Posterior cingulate gyrus (tissue), 11 donors: ENCODE data around the gene CTTNBP2.

Experiments
- DNase-seq, 10 donors: peaks; one replicate each; pipeline versions ENCODE4 v3.0.0 to v3.0.0-alpha.2; 2020 to 2021; ENCODE audit warnings: mixed read lengths in 3 of 10
- intact Hi-C: fragments of 100-400 bp; cut with DNase I; formaldehyde crosslinking; loops from one replicate; pipeline ENCODE4 v1.15.1; 2023

CTTNBP2 gene, protein sequence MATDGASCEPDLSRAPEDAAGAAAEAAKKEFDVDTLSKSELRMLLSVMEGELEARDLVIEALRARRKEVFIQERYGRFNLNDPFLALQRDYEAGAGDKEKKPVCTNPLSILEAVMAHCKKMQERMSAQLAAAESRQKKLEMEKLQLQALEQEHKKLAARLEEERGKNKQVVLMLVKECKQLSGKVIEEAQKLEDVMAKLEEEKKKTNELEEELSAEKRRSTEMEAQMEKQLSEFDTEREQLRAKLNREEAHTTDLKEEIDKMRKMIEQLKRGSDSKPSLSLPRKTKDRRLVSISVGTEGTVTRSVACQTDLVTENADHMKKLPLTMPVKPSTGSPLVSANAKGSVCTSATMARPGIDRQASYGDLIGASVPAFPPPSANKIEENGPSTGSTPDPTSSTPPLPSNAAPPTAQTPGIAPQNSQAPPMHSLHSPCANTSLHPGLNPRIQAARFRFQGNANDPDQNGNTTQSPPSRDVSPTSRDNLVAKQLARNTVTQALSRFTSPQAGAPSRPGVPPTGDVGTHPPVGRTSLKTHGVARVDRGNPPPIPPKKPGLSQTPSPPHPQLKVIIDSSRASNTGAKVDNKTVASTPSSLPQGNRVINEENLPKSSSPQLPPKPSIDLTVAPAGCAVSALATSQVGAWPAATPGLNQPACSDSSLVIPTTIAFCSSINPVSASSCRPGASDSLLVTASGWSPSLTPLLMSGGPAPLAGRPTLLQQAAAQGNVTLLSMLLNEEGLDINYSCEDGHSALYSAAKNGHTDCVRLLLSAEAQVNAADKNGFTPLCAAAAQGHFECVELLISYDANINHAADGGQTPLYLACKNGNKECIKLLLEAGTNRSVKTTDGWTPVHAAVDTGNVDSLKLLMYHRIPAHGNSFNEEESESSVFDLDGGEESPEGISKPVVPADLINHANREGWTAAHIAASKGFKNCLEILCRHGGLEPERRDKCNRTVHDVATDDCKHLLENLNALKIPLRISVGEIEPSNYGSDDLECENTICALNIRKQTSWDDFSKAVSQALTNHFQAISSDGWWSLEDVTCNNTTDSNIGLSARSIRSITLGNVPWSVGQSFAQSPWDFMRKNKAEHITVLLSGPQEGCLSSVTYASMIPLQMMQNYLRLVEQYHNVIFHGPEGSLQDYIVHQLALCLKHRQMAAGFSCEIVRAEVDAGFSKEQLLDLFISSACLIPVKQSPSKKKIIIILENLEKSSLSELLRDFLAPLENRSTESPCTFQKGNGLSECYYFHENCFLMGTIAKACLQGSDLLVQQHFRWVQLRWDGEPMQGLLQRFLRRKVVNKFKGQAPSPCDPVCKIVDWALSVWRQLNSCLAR (N-terminal part only)

DNA sequence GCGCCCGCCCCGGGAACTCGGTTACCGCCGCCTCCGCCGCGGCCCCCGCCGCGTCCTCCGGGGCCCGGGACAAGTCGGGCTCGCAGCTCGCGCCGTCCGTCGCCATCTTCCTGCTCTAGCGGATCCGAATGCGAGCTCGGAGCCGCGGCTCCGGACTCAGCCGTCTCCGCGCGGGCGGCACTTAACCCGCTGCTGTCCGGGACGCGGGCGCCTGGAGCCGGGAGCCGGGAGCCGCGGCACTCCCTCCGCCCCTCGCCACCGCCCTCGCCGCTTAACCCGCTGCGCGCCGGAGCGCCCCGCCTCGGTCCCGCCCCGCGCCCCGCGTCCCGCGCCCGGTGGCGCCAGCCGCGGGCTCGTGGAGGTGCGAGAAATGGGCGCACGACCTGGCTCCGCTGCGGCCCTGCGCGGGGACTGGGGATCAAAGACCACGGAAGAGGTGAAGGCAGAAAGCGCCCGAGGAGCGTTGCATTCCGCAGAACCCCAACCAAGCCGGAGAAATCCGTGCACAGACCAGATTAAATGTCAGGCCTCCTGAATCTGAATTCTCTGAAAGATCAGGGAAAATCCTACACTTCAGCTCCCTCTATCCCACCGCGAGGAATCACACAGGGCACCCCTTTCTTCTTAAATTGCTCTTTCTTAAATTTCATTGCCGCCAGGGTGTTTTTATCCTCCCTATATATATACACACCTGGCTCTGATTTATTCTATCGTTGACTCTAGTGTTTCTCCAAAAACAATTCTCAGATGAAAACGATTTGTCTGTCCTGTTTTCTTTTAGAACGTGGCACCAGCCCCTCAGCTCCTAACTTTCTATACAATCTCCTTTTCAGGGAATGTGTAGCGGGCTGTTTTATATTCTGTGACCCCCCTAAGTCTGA is at the start of gene CTTNBP2:
Gene CTTNBP2, minus strand, starts transcription at position 132 of the 881 bp plus-strand sequence. Its CDS starts 26 bp downstream, at position 106.
- DNase-seq: peak; percentile 50 to 96 (median 76)
- intact Hi-C loops: loop anchor here (1.0 to 5.0 kb wide), 2 partner anchors 41 to 122 kb away; no protein-coding TSS in a partner anchor

DNA sequence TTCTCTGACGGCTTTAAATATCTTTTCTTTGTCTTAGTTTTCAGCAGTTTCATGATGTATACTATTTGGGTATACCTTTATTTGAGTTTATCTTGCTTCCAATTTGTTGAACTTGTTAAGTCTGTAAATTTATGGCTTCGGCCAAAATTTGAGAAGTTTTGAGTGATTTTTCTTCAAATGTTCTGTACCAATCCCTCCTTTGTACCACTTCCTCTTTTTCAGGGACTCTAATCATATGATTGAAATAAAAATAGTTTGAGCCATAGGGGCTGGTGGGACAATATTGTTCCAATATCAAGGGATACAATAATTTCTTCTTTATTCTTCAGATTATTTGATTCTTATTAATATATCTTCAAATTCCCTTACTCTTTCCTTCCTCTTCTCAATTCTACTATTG is 43.1 kb upstream of the CTTNBP2 start:
- intact Hi-C loops: no loop called here
- DNase-seq: no peak

DNA sequence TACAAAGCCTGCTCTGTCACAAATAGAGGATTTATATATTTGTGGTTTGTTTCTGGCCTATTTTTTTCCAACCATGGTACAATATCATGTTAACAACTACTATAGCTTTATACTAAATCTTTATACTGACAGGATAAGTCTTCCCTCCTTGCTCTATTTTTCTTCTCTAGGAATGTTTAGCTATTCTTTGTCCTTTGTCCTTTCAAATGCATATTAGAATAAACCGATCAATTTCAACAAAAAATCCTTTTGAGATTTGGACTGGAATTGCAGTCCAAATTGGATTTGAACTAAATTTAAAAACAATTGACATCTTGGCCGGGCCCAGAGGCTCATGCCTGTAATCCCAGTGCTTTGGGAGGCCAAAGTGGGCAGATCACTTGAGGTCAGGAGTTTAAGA is 39.2 kb upstream of the CTTNBP2 start:
- no peak for DNase-seq

DNA sequence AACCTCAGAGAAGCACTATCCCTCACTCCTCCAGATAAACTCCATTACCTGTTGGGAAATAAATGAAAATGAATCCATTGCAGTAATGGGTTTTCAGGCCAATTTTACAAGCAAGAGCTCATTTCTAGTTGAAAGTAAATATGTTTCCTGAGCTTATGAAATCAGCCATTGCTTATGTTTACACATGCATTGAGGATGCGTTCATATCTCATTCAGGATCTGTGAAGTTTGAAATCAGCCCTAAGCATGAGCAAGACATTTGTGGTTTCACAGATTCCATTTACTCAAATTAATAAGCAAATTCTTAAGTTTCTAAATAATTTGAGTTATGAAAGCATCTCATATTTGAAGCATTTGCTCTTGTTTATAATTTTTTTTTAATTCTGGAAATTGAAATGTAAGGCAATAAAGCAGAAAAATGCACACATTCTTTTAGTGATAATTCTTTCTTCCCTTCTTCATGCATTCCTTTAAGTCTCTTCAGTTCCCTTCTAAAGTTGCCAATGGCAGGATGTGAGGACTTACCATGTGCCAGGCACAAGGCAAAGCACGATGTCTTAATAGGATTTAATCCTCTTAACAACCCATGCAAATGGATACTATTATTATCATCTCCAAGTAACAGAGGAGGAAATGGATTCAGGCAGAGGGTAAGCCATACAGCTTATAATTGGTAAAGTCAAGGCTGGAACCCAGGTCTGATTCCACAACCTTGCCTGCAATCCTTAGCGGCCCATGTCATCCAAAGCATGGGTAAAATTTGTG is 35.0 kb upstream of the CTTNBP2 start:
- no peak for DNase-seq
- intact Hi-C loops: no loop called here

More for the DNA sequence above, 39.2 kb upstream of the CTTNBP2 start:
- intact Hi-C loops: no loop called here

DNA sequence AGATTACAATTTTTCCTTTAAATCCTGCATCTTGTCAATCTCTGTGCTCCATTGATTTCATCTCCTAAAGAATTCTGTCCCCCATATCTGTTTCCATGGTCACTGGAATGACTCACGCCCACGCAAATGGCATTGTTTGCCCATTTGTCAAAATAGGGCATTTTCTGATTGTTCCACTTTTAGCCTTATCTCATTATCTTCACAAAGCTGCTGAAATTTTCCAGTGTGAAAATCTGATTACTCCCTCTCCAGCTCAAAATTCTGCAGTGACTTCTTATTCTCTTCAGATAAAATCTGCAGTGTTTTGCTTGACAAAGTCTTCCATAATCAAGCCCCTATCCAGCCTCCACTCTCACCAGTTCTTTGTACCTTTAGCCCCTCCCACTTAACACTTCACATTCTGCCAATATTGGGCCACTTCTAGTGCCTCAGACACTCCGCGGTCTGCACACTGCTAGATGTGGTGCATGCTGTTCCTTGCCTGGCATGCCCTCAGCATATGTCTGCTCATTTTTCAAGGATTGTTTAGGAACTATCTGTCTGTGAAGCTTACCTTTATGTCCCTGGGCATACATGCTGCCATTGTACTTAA is 33.9 kb upstream of the CTTNBP2 start:
- intact Hi-C loops: no loop called here
- peak in 1 of 10 donors; percentile 42 for DNase-seq

DNA sequence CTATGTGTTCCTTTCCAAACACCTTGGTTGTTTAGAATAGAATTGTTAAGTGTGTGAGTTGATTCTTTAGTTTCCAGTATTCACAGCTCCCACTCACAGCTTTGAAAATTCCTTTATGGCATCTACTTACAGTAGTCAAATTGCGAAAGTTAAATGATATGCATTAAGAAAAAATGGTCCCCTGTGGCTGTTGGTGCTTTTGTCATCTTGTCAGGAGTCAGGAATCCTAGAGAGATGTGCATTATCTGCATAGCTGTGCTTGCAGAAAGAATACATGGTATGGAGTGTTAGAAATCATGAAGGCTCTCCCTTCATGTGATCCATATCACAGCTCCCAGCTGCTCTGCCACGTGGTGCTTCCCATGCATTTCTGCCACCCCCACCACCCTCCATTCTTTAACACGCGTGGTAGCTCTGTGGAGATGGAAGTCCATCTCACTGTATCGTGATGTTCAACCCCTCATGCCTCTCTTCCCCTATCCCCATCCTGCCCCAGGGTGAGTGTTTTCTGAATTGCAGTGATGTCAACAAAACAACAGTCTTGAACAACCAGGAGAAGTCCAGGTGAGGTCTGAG is 29.2 kb upstream of the CTTNBP2 start:
- peak in 1 of 10 donors; percentile 67 for DNase-seq
- intact Hi-C loops: no loop called here

DNA sequence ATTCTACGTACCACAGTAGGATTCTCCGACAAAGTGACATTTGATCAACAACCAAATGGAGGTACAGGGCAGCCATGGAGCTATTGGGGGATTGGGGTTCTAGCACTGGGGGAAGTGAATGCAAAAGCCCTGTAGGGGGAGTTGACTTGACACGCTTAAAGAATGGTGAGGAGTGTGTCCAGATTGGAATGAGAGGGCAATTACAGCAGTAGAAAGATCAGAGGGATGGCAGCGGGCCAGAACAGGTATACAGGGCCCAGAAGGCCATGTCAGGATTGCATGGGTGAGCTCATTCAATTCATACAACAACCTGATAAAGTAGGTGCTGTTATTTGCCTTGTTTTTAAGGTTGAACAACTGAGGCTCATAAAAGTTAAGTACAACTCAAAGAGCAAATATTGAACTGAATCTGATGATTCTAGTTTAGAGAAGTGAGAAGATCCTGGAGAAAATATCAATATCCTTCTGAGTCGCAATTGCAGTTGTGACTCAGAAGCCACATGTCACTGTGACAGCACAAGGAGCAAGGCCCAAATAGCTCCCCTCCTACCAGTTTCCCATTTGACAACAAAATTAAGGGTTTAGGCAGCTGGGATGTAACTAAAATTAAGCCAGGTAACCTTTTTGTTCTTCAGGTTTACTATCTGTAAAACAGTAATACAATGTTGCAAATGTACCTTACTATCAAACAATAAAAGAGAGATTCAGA is 28.0 kb upstream of the CTTNBP2 start:
- peak in 1 of 10 donors; percentile 46 for DNase-seq
- intact Hi-C loops: no loop called here

DNA sequence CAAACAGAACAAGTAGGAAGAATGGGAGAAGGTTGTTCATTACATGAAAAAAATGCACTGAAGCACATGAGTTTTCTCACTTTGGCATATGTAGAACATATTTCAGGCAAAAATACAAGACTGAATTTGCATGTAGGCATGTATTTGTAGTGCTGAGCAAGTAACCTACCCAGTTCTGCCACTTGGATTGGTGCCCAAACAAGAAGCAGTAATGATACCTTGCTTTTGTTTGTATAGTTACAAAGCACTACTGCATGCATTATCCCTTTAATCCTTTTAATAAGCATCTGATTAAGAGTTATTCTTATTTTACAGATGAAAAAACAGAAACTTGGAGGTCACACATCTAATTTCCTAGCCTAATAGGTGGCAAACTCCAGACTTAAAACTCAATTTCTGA is 23.1 kb upstream of the CTTNBP2 start:
- intact Hi-C loops: no loop called here

DNA sequence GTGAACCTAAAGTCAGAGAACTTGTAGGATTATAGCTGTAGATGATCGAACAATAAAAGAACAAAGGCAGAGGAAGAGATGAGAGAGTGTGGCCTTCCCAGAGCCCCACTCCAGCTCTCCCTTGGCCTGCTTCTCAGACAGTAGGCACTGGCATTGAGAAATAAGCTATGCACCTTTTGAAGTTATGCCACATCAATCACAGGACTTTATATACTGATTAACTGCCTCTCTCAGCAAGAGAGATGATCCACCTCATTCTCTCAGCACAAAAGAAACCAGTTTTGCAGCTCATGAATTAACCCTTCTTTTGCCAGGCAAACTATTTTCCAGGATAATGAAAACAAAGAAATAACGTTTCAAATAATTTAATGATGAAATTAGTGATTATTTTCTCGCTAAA is 22.0 kb upstream of the CTTNBP2 start:
- DNase-seq: no peak
- intact Hi-C loops: no loop called here

More for the DNA sequence above, 23.1 kb upstream of the CTTNBP2 start:
- DNase-seq: no peak

DNA sequence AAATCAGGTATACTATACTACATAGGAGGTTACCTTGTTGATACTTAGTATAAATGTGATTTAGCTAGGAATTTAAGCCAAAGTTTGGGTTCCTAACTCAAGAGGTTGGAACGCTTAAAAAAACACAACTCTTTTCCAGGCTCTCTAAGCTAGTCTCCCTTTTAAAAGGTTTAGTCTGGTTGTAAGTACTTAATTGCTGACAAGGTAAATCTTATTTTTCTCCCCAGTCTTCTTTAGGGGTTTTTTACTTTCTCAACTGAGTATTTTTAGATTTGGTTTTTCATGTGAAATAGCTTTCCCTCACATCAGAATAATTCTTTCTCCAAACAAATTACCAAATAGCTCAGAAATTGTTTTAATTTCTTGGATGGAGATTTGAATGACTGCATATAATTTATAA is 20.8 kb upstream of the CTTNBP2 start:
- intact Hi-C loops: no loop called here
- no peak for DNase-seq

DNA sequence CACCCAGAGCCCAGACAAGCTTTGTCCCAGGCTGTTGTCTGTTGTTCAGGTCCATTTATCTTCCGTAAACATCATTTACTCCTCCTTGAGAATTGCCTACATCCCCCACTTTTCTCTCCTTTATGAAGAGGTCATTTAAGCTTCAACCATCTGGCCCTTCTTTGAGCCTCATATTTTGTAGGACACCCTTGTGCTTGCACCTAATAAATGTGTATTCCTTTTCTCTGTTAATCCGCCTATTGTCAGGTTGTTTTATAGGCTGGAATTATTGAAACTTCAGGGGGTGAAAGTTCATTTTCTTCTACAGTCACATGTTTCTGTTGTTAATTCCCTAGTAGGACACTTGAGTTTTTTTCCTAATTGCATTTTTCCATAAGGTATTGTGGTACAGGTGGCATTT is 19.6 kb upstream of the CTTNBP2 start:
- DNase-seq: no peak
- intact Hi-C loops: no loop called here

DNA sequence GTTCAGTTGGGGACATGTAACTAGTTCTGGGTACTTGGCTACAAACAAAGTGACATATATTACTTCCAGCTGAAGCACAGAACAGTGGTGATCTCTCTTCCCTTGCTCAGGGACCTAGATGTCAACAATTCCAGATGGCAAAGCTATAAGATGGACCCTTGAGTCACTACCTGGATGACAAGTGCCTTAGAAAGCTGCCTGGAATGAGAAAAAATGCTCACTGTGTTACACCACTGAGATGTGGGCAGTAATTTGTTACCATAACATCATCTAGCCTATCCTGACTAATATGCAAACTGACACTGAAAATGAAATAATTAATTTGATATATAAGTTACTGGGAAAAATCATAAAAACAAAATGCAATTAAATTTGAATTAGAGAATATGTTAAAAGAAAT is 16.4 kb upstream of the CTTNBP2 start:
- intact Hi-C loops: no loop called here
- DNase-seq: no peak

DNA sequence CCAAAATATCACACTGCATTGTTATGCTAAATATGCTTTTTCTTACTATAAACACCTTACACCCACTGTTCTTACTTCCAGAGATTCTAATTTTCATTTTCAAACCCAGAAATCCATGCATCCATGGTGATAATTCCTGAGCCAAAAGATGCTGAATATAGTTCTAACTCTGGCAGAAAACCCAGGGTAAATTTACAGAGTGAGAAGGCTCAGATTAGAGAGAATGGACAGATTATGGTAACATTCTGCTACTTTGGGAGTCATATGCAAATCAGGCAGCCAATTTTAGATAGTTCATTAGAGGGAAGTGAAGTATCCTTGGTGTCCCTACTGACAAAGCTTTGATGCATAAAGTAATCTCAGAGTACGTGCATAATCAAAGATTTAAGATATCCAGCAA is 15.4 kb upstream of the CTTNBP2 start:
- no peak for DNase-seq
- intact Hi-C loops: no loop called here

DNA sequence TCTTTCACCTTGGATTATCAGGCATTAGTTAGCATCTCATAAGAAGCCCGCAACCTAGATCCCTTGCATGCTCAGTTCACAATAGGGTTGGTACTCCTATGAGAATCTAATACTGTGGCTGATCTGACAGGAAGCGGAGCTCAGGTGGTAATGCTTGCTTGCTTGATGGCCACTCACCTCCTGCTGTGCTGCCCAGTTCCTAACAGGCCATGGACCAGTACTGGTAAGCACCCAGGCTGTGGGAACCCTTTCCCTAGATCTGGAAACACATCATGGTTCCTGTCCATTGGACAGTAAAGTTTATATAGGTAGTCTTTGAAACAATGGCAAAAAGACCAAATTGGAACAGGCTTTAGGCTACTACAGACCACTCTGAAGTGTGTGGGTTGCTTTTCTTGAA is 9.4 kb upstream of the CTTNBP2 start:
- peak in 1 of 10 donors; percentile 42 for DNase-seq
- intact Hi-C loops: no loop called here

DNA sequence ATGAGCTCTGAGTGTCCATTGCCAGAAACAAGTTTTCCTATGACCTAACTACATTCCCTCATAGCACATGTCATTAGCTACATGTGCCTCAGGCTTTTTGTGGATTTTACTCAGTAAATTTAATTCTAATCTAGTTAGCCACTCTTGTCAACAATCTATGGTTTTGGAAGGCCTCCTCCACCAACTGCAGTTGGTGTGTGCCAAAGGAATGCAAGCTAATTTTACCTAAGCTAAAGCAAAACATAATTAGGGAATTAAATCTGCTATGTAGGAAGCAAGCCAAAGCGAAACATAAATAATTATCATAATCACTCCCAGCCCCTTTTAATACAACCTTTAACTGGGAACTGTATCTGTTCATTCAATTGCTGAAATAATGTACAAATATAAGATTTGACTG is 3.5 kb upstream of the CTTNBP2 start:
- intact Hi-C loops: no loop called here
- no peak for DNase-seq

DNA sequence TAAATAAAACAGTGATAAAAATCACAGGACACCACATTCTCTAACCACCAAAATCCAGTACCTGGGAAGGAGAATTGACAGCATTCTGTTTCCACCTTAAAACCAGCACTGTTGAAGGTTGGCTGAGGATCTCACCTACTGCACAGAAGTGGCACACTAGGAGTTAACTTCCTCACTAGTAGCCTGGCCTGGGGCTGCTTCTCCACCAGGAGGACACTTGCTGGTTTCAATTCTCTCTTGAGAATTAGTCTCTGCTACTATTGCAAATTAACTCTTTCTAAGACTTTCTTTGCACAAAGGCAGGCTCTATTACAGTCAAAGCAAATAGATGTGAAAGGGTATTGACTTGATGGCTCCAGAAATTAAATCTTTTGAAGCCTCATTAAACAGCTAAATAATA is 2.3 kb upstream of the CTTNBP2 start:
- DNase-seq: no peak
- intact Hi-C loops: no loop called here

DNA sequence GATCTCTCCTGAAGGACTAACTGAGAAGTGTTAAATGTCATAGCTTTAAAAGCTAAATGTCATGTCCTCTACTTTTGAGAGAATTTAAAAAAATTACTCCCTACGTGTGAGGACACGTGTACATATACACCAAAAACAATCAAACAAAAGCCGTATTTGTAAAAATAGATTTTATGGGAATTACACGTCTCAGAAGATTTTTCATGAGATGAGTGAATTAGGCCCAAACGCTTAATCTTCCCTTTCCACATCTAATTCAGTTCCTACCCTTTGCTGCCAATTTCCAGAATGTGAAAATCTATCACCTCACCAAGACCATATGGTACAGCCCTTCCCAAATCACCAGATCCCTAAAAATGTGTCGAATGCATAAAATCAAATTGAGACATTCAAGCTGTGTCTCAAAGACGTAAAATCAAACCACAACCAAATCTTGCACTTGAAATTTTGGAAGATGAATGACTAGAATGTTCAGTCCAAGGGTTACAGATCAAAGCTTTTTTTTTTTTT is 1.0 kb upstream of the CTTNBP2 start:
- intact Hi-C loops: loop anchor here (5.0 kb wide), 1 partner anchor 42 kb away; no protein-coding TSS in a partner anchor
- DNase-seq: no peak
